ES-I3 (cell line): ENCODE measurements around the gene ADRM1.

Experiments
- H3K36me3 ChIP-seq: 2 replicates; pipeline ENCODE4 v1.6.1; 2013; ENCODE audit warnings: mild to moderate bottlenecking, low read length, control low read depth, moderate library complexity; ENCODE audit not compliant: insufficient read depth
- H3K4me1 ChIP-seq: 2 replicates; pipeline ENCODE4 v1.6.1; 2013; ENCODE audit warnings: mild to moderate bottlenecking, control low read depth, low read length; ENCODE audit not compliant: insufficient read depth
- H3K9ac ChIP-seq: 2 replicates; pipeline ENCODE4 v1.6.1; 2013; ENCODE audit warnings: low read depth, mild to moderate bottlenecking, low read length, moderate library complexity
- H3K9me3 ChIP-seq: 2 replicates; pipeline ENCODE4 v1.6.1; 2013; ENCODE audit warnings: mild to moderate bottlenecking, low read length, moderate library complexity; ENCODE audit not compliant: control insufficient read depth, insufficient read depth

The ADRM1 gene

GRCh38 chr20:62356589-62357186 lies 53.9 kb downstream of the ADRM1 start:
- peaks cover 58% of the 10 kb centered on the region for H3K4me1 ChIP-seq
- peaks cover 10% of the 10 kb centered on the region; the same call in 1 of the 2 replicates for H3K36me3 ChIP-seq
- H3K9ac ChIP-seq = no peak overlapping the region
- H3K9me3 ChIP-seq = no peaks in the 10 kb centered on the region

DNA sequence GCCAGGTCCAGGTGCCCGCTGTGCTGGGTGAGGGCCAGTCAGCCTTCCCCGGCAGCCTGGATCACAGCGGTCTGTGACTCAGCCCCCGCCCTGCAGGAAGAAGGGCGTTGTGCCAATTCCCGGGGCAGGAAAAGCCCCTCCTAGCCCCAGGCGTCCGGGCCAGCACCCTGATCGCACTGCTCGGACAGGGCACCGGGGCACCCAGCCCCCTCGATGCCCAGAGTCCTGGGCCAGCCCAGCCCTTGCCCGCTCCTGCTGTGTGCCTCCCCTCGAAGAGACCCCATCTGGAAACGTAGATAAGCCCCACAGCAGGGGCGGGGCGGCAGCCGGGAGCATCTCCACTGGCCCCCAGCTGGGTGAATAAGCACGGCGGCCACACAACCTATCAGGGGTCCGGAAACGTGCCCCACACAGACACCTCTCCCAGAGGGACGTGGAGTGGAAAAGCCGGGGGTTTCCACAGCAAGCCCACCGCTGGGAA lies 54.4 kb downstream of the ADRM1 start:
- Histone ChIP-seq H3K9ac (no peak overlapping the region), H3K36me3 (peaks cover 7% of the 10 kb centered on the region; the same call in 1 of the 2 replicates), H3K4me1 (peaks cover 61% of the 10 kb centered on the region), H3K9me3 (no peaks in the 10 kb centered on the region)

DNA sequence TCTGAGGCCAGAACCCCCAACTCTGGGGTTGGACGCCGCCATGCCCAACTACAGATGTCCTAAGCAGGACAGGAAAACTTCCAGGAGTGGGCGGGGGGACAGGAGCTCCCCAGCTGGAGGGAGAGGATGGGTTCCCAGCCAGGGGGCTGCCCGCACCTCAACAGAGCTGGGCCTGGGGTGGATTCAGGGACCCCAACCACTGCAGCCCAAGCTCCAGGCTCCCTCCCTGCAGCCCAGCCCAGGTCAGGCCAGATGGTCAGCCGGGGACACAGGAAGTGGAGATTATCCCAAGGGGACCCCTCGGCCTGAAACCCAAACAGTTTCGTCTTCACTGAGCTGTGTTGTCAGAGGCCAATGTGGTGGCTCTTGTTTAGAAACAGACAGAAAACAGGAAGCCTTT lies 54.9 kb downstream of the ADRM1 start:
- H3K9me3 ChIP-seq = no peaks in the 10 kb centered on the region
- peaks cover 65% of the 10 kb centered on the region for H3K4me1 ChIP-seq
- peaks cover 7% of the 10 kb centered on the region; the same call in 1 of the 2 replicates for H3K36me3 ChIP-seq
- H3K9ac ChIP-seq = no peak overlapping the region
